GM23248 (cell line): ENCODE results near the gene GPX3. TPM values are rescaled to one million over a fixed set of nuclear protein-coding genes. Genes with fewer than 3 reads are reported as not detected.

Experiments used
- DNase-seq: peaks from one replicate; pipeline ENCODE4 v3.0.0-alpha.2; 2015
- H2AFZ ChIP-seq: fragments of 200-600 bp; sonication (generic); 2 replicates; pipeline ENCODE4 v1.6.1; 2016; ENCODE audit warnings: antibody characterized with exemption
- H3F3A ChIP-seq: fragments of 200-600 bp; sonication (generic); 2 replicates; pipeline ENCODE4 v1.6.1; 2016; ENCODE audit warnings: mild to moderate bottlenecking, antibody characterized with exemption, mixed run types; ENCODE audit not compliant: insufficient read depth
- H3K27ac ChIP-seq: fragments of 200-600 bp; sonication (generic); 2 replicates; pipeline ENCODE4 v1.5.1; 2016; ENCODE audit warnings: mild to moderate bottlenecking
- H3K27me3 ChIP-seq: fragments of 200-600 bp; sonication (generic); replicated peaks from 2 replicates; pipeline ENCODE4 v1.6.1; 2016; ENCODE audit warnings: mild to moderate bottlenecking; ENCODE audit not compliant: insufficient read depth
- H3K36me3 ChIP-seq: fragments of 200-600 bp; sonication (generic); 2 replicates; pipeline ENCODE4 v1.6.1; 2016; ENCODE audit warnings: low read depth, mild to moderate bottlenecking
- H3K4me1 ChIP-seq: fragments of 200-600 bp; sonication (generic); 2 replicates; pipeline ENCODE4 v1.6.1; 2016; ENCODE audit warnings: mild to moderate bottlenecking; ENCODE audit not compliant: insufficient read depth
- H3K4me2 ChIP-seq: fragments of 200-600 bp; sonication (generic); one replicate; pipeline ENCODE4 v1.6.1; 2016; ENCODE audit warnings: mild to moderate bottlenecking; ENCODE audit not compliant: unreplicated experiment
- H3K4me3 ChIP-seq: fragments of 200-600 bp; sonication (generic); 2 replicates; pipeline ENCODE4 v1.5.1; 2016; ENCODE audit warnings: mild to moderate bottlenecking
- H3K79me2 ChIP-seq: fragments of 200-600 bp; sonication (generic); 2 replicates; pipeline ENCODE4 v1.6.1; 2016; ENCODE audit warnings: mild to moderate bottlenecking; ENCODE audit not compliant: insufficient read depth
- H3K9ac ChIP-seq: fragments of 200-600 bp; sonication (generic); 2 replicates; pipeline ENCODE4 v1.6.1; 2016; ENCODE audit warnings: mild to moderate bottlenecking
- H3K9me2 ChIP-seq: fragments of 200-600 bp; sonication (generic); 2 replicates; pipeline ENCODE4 v1.6.1; 2016; ENCODE audit warnings: mixed run types, mild to moderate bottlenecking, moderate library complexity; ENCODE audit not compliant: insufficient read depth
- H3K9me3 ChIP-seq: fragments of 200-600 bp; sonication (generic); one replicate; pipeline ENCODE4 v1.6.1; 2017; ENCODE audit warnings: low read depth
- H4K20me1 ChIP-seq: fragments of 200-600 bp; sonication (generic); 2 replicates; pipeline ENCODE4 v1.6.0; 2016; ENCODE audit not compliant: insufficient read depth
- EZH2 ChIP-seq: fragments of 200-600 bp; sonication (generic); IDR thresholded peaks from 2 replicates; pipeline ENCODE4 v1.6.1; 2018; ENCODE audit warnings: antibody characterized with exemption, mild to moderate bottlenecking; ENCODE audit not compliant: insufficient read depth, poor library complexity, severe bottlenecking
- EZH2phosphoT487 ChIP-seq: fragments of 200-600 bp; sonication (generic); IDR thresholded peaks from 2 replicates; pipeline ENCODE4 v1.6.1; 2018; ENCODE audit warnings: antibody characterized with exemption, moderate library complexity, mild to moderate bottlenecking, low read depth; ENCODE audit not compliant: insufficient read depth
- WGBS, 2 experiments: methylation state at CpG; one replicate each; pipeline ENCODE4 v1.1.6; 2015 to 2017; ENCODE audit warnings: low lambda C conversion rate in 2 of 2, low coverage in 1 of 2; ENCODE audit errors: missing lambda C conversion rate in 2 of 2; 5-methylcytosine and 5-hydroxymethylcytosine counted together
- in situ Hi-C: fragments of 300-500 bp; cut with MboI; formaldehyde crosslinking; loops from 2 replicates; pipeline ENCODE4 v1.15.0; 2020
- polyA plus RNA-seq: library from polyadenylated mRNA; unstranded; fragments of >200 nt; fragmentation: Nextera tagmentation; extraction: Ambion mirVana; gene quantifications from 2 replicates; pipeline ENCODE4 v1.2.1, GENCODE V29; 2016
- total RNA-seq: library from RNA; depleted of rRNA; stranded (reverse); fragments of >200 nt; shearing (Covaris generic); gene quantifications from 2 replicates; pipeline ENCODE4 v1.2.3, GENCODE V29; 2014

GPX3 gene
- total and polyA plus RNA-seq, 2 experiments from 2014 or later: 3.0 to 4.2 TPM

DNA sequence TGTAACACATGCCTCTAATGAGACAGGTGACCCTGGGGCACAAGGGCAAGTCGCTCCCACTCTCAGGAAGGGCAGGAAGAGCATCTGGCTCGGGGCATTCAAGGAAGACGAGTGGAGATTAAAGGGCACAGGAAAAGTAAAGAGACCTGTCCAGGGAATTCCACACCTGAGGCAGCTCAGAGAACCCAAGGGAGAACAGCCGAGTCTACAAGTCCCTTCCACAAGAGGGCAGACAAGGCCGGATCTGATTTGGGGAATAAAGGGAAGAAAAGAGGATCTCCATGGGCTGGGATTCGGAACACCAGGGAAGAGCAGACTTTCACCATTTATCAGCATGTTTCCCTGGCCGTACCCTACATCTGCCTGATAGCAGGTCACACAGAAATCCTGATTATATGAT, 28.1 kb downstream of the GPX3 start:
- no peaks in the 10 kb centered on the region for H3K4me1 ChIP-seq
- no peaks in the 10 kb centered on the region for H3K9me2 ChIP-seq
- H2AFZ ChIP-seq: no peak overlapping the region
- in situ Hi-C loops: no loop called here
- H3K27me3 ChIP-seq: no peaks in the 10 kb centered on the region
- 87 to 88% methylated on average over 7 of the region's 7 CpGs for WGBS, 2 experiments
- H3K79me2 ChIP-seq: no peaks in the 10 kb centered on the region
- H3K27ac ChIP-seq: no peak overlapping the region
- H3F3A ChIP-seq: no peaks in the 10 kb centered on the region
- H3K9me3 ChIP-seq: no peaks in the 10 kb centered on the region
- TF ChIP-seq EZH2phosphoT487: no peak
- TF ChIP-seq EZH2: no peak
- H3K36me3 ChIP-seq: peaks cover 22% of the 10 kb centered on the region; the same call in 1 of the 2 replicates
- no peak overlapping the region for H3K9ac ChIP-seq
- no peaks in the 10 kb centered on the region for H4K20me1 ChIP-seq
- DNase-seq: peak; percentile 30
- H3K4me2 ChIP-seq: no peak overlapping the region
- no peak overlapping the region for H3K4me3 ChIP-seq

GRCh38 chr5:151051066-151051930, 30.9 kb downstream of the GPX3 start:
- Histone ChIP-seq H3K27me3 (no peaks in the 10 kb centered on the region), H3K36me3 (peaks cover 22% of the 10 kb centered on the region; the same call in 1 of the 2 replicates), H4K20me1 (no peaks in the 10 kb centered on the region), H3K79me2 (no peaks in the 10 kb centered on the region), H2AFZ (no peak overlapping the region), H3F3A (0 out of 2 replicates have a peak, but pooled peaks cover 6% of the 10 kb centered on the region), H3K4me3 (no peak overlapping the region), H3K4me1 (no peaks in the 10 kb centered on the region), H3K9me2 (no peaks in the 10 kb centered on the region), H3K27ac (no peak overlapping the region), H3K4me2 (no peak overlapping the region), H3K9me3 (no peaks in the 10 kb centered on the region), H3K9ac (no peak overlapping the region)
- WGBS, 2 experiments: 64 to 66% methylated on average over 6 of the region's 6 CpGs
- peak; percentile 81 for DNase-seq
- in situ Hi-C loops: loop anchor here (5.0 kb wide), 1 partner anchor 66 kb away; no protein-coding TSS in a partner anchor
- TF ChIP-seq EZH2phosphoT487 (no peak), EZH2 (no peak)

- H3K9ac ChIP-seq: no peak overlapping the region
- peaks cover 16% of the 10 kb centered on the region; the same call in 1 of the 2 replicates for H3K36me3 ChIP-seq
- no peaks in the 10 kb centered on the region for H4K20me1 ChIP-seq
- no peak for DNase-seq
- no peaks in the 10 kb centered on the region for H3K9me2 ChIP-seq
- no peaks in the 10 kb centered on the region for H3K79me2 ChIP-seq
- no peak overlapping the region for H3K27ac ChIP-seq
- in situ Hi-C loops: loop anchor here (5.0 kb wide), 1 partner anchor 65 kb away; no protein-coding TSS in a partner anchor
- TF ChIP-seq EZH2phosphoT487: no peak
- no peak for TF ChIP-seq EZH2
- 0 out of 2 replicates have a peak, but pooled peaks cover 6% of the 10 kb centered on the region for H3F3A ChIP-seq
- no peaks in the 10 kb centered on the region for H3K4me1 ChIP-seq
- no peaks in the 10 kb centered on the region for H3K27me3 ChIP-seq
- no peak overlapping the region for H3K4me2 ChIP-seq
- H3K9me3 ChIP-seq: no peaks in the 10 kb centered on the region
- WGBS, 2 experiments: 84 to 88% methylated on average over 10 of the region's 10 CpGs
- H3K4me3 ChIP-seq: no peak overlapping the region
- no peak overlapping the region for H2AFZ ChIP-seq
These were observed 31.7 kb downstream of the GPX3 start for GRCh38 chr5:151051931-151052608.

- in situ Hi-C loops: loop anchor here (5.0 kb wide), 1 partner anchor 64 kb away; no protein-coding TSS in a partner anchor
- Histone ChIP-seq H3F3A (0 out of 2 replicates have a peak, but pooled peaks cover 6% of the 10 kb centered on the region), H3K4me1 (no peaks in the 10 kb centered on the region), H4K20me1 (no peaks in the 10 kb centered on the region), H3K79me2 (no peaks in the 10 kb centered on the region), H3K4me2 (no peak overlapping the region), H3K4me3 (no peak overlapping the region), H3K27me3 (no peaks in the 10 kb centered on the region), H3K9me2 (no peaks in the 10 kb centered on the region), H3K27ac (no peak overlapping the region), H3K9me3 (no peaks in the 10 kb centered on the region), H3K36me3 (peaks cover 12% of the 10 kb centered on the region; the same call in 1 of the 2 replicates), H3K9ac (no peak overlapping the region), H2AFZ (no peak overlapping the region)
- WGBS, 2 experiments: 82 to 94% methylated on average over 3 of the region's 3 CpGs
- DNase-seq: no peak
- TF ChIP-seq EZH2 (no peak), EZH2phosphoT487 (no peak)
These were observed 32.4 kb downstream of the GPX3 start for GRCh38 chr5:151052836-151053235.
